GM23338 (cell line): ENCODE measurements around the gene SFMBT2.

Source experiments
- CREB1 ChIP-seq: fragments of 250-450 bp; sonication (Bioruptor Pico); IDR thresholded peaks from 2 replicates; pipeline ENCODE4 v1.5.0; 2020; ENCODE audit warnings: low read depth, mild to moderate bottlenecking, moderate library complexity
- EZH2 ChIP-seq: fragments of 200-600 bp; sonication (generic); IDR thresholded peaks from one replicate; pipeline ENCODE4 v1.8.0; 2017; ENCODE audit warnings: antibody characterized with exemption, mild to moderate bottlenecking, low read depth; ENCODE audit not compliant: unreplicated experiment
- EZH2phosphoT487 ChIP-seq: fragments of 200-600 bp; sonication (generic); IDR thresholded peaks from one replicate; pipeline ENCODE4 v1.8.1; 2018; ENCODE audit warnings: antibody characterized with exemption; ENCODE audit not compliant: unreplicated experiment
- JUNB ChIP-seq: IDR thresholded peaks from one replicate; pipeline ENCODE4 v1.6.1; 2016; ENCODE audit warnings: antibody characterized with exemption; ENCODE audit not compliant: unreplicated experiment
- NANOG ChIP-seq: IDR thresholded peaks from 2 replicates; pipeline ENCODE4 v1.6.1; 2016; ENCODE audit warnings: antibody characterized with exemption, borderline replicate concordance
- POLR2AphosphoS5 ChIP-seq: IDR thresholded peaks from 2 replicates; pipeline ENCODE4 v1.6.1; 2016; ENCODE audit warnings: antibody characterized with exemption, low read depth
- ZNF114 ChIP-seq: fragments of 250-450 bp; sonication (Bioruptor Pico); IDR thresholded peaks from 2 replicates; pipeline ENCODE4 v1.5.0; 2020; ENCODE audit warnings: mild to moderate bottlenecking, moderate library complexity
- ZNF331 ChIP-seq: fragments of 250-450 bp; sonication (Bioruptor Pico); IDR thresholded peaks from 2 replicates; pipeline ENCODE4 v1.5.0; 2020; ENCODE audit warnings: low read depth, mild to moderate bottlenecking, moderate library complexity
- TF ChIP-seq, protein P1 (sequence below), 2 experiments: fragments of 200-600 bp in 1 of 2; sonication (generic) in 1 of 2; conservative IDR thresholded peaks; 2 replicates each; pipeline versions ENCODE4 v1.5.1 to v1.6.1; 2016 to 2017; ENCODE audit warnings: antibody characterized with exemption in 2 of 2, low read depth in 2 of 2, mild to moderate bottlenecking in 2 of 2, moderate library complexity in 1 of 2
- TF ChIP-seq, protein P2 (sequence below): IDR thresholded peaks from one replicate; pipeline ENCODE4 v1.6.1; 2018; ENCODE audit warnings: antibody characterized with exemption; ENCODE audit not compliant: unreplicated experiment
- TF ChIP-seq, protein P3 (sequence below): IDR thresholded peaks from 2 replicates; pipeline ENCODE4 v1.6.1; 2016; ENCODE audit warnings: antibody characterized with exemption
- TF ChIP-seq, protein P4 (sequence below): fragments of 250-450 bp; sonication (Bioruptor Pico); IDR thresholded peaks from 2 replicates; pipeline ENCODE4 v1.5.0; 2020; ENCODE audit warnings: mild to moderate bottlenecking, moderate library complexity

DNA sequence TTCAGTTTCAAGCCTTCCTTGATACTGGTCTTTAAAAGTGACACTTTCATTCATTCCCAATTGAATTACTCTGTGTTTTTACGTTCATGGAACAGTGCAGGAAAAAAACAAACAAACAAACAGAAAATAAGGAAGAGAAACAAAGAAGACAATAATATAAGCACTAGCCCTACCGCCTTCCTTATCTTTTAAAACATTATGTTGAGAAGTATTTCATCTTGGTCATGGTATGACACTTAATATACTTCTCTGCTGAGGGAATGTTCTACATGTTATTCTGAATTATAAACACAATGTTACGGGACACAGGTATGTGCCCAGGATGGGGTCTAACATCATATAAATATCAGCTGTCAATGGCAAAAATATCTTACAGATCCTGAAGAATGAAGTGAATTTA, 176.7 kb downstream of the SFMBT2 start:
- TF ChIP-seq, protein P1, sequence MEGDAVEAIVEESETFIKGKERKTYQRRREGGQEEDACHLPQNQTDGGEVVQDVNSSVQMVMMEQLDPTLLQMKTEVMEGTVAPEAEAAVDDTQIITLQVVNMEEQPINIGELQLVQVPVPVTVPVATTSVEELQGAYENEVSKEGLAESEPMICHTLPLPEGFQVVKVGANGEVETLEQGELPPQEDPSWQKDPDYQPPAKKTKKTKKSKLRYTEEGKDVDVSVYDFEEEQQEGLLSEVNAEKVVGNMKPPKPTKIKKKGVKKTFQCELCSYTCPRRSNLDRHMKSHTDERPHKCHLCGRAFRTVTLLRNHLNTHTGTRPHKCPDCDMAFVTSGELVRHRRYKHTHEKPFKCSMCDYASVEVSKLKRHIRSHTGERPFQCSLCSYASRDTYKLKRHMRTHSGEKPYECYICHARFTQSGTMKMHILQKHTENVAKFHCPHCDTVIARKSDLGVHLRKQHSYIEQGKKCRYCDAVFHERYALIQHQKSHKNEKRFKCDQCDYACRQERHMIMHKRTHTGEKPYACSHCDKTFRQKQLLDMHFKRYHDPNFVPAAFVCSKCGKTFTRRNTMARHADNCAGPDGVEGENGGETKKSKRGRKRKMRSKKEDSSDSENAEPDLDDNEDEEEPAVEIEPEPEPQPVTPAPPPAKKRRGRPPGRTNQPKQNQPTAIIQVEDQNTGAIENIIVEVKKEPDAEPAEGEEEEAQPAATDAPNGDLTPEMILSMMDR (conservative IDR thresholded peaks at IDR 0.05; ENCODE audit: low read depth in 2 of 2): no peak
- TF ChIP-seq POLR2AphosphoS5: no peak
- TF ChIP-seq EZH2phosphoT487: no peak
- no peak for TF ChIP-seq EZH2
- TF ChIP-seq, protein P2, sequence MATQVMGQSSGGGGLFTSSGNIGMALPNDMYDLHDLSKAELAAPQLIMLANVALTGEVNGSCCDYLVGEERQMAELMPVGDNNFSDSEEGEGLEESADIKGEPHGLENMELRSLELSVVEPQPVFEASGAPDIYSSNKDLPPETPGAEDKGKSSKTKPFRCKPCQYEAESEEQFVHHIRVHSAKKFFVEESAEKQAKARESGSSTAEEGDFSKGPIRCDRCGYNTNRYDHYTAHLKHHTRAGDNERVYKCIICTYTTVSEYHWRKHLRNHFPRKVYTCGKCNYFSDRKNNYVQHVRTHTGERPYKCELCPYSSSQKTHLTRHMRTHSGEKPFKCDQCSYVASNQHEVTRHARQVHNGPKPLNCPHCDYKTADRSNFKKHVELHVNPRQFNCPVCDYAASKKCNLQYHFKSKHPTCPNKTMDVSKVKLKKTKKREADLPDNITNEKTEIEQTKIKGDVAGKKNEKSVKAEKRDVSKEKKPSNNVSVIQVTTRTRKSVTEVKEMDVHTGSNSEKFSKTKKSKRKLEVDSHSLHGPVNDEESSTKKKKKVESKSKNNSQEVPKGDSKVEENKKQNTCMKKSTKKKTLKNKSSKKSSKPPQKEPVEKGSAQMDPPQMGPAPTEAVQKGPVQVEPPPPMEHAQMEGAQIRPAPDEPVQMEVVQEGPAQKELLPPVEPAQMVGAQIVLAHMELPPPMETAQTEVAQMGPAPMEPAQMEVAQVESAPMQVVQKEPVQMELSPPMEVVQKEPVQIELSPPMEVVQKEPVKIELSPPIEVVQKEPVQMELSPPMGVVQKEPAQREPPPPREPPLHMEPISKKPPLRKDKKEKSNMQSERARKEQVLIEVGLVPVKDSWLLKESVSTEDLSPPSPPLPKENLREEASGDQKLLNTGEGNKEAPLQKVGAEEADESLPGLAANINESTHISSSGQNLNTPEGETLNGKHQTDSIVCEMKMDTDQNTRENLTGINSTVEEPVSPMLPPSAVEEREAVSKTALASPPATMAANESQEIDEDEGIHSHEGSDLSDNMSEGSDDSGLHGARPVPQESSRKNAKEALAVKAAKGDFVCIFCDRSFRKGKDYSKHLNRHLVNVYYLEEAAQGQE: no peak
- no peak for TF ChIP-seq JUNB
- no peak for TF ChIP-seq ZNF114 (CRISPR knock-in tag)
- TF ChIP-seq ZNF331 (CRISPR knock-in tag): no peak
- TF ChIP-seq NANOG: no peak
- TF ChIP-seq, protein P3, sequence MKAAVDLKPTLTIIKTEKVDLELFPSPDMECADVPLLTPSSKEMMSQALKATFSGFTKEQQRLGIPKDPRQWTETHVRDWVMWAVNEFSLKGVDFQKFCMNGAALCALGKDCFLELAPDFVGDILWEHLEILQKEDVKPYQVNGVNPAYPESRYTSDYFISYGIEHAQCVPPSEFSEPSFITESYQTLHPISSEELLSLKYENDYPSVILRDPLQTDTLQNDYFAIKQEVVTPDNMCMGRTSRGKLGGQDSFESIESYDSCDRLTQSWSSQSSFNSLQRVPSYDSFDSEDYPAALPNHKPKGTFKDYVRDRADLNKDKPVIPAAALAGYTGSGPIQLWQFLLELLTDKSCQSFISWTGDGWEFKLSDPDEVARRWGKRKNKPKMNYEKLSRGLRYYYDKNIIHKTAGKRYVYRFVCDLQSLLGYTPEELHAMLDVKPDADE: no peak
- TF ChIP-seq, protein P4, sequence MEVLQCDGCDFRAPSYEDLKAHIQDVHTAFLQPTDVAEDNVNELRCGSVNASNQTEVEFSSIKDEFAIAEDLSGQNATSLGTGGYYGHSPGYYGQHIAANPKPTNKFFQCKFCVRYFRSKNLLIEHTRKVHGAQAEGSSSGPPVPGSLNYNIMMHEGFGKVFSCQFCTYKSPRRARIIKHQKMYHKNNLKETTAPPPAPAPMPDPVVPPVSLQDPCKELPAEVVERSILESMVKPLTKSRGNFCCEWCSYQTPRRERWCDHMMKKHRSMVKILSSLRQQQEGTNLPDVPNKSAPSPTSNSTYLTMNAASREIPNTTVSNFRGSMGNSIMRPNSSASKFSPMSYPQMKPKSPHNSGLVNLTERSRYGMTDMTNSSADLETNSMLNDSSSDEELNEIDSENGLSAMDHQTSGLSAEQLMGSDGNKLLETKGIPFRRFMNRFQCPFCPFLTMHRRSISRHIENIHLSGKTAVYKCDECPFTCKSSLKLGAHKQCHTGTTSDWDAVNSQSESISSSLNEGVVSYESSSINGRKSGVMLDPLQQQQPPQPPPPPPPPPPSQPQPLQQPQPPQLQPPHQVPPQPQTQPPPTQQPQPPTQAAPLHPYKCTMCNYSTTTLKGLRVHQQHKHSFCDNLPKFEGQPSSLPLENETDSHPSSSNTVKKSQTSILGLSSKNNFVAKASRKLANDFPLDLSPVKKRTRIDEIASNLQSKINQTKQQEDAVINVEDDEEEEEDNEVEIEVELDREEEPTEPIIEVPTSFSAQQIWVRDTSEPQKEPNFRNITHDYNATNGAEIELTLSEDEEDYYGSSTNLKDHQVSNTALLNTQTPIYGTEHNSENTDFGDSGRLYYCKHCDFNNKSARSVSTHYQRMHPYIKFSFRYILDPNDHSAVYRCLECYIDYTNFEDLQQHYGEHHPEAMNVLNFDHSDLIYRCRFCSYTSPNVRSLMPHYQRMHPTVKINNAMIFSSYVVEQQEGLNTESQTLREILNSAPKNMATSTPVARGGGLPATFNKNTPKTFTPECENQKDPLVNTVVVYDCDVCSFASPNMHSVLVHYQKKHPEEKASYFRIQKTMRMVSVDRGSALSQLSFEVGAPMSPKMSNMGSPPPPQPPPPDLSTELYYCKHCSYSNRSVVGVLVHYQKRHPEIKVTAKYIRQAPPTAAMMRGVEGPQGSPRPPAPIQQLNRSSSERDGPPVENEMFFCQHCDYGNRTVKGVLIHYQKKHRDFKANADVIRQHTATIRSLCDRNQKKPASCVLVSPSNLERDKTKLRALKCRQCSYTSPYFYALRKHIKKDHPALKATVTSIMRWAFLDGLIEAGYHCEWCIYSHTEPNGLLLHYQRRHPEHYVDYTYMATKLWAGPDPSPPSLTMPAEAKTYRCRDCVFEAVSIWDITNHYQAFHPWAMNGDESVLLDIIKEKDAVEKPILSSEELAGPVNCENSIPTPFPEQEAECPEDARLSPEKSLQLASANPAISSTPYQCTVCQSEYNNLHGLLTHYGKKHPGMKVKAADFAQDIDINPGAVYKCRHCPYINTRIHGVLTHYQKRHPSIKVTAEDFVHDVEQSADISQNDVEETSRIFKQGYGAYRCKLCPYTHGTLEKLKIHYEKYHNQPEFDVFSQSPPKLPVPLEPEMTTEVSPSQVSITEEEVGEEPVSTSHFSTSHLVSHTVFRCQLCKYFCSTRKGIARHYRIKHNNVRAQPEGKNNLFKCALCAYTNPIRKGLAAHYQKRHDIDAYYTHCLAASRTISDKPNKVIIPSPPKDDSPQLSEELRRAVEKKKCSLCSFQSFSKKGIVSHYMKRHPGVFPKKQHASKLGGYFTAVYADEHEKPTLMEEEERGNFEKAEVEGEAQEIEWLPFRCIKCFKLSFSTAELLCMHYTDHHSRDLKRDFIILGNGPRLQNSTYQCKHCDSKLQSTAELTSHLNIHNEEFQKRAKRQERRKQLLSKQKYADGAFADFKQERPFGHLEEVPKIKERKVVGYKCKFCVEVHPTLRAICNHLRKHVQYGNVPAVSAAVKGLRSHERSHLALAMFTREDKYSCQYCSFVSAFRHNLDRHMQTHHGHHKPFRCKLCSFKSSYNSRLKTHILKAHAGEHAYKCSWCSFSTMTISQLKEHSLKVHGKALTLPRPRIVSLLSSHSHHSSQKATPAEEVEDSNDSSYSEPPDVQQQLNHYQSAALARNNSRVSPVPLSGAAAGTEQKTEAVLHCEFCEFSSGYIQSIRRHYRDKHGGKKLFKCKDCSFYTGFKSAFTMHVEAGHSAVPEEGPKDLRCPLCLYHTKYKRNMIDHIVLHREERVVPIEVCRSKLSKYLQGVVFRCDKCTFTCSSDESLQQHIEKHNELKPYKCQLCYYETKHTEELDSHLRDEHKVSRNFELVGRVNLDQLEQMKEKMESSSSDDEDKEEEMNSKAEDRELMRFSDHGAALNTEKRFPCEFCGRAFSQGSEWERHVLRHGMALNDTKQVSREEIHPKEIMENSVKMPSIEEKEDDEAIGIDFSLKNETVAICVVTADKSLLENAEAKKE (CRISPR knock-in tag): no peak
- no peak for TF ChIP-seq CREB1 (CRISPR knock-in tag)
